Large intestine (tissue), 3 donors: Measurements from ENCODE around the gene WDR18. TPM values are rescaled to one million over a fixed set of nuclear protein-coding genes. Genes with fewer than 3 reads are reported as not detected.
"Not testable (repeated sequence)": the region's sequence is repeated elsewhere in the genome, so short reads cannot be mapped to it uniquely, and the experiment has no call there.

Experiments used
- DNase-seq, 2 donors: peaks; one replicate each; pipeline versions ENCODE4 v3.0.0 to v3.0.0-alpha.2; 2013
- H3K27ac ChIP-seq: one replicate; pipeline ENCODE4 v1.5.1; 2013; ENCODE audit warnings: low read length
- H3K27me3 ChIP-seq: 2 replicates; pipeline ENCODE4 v1.6.1; 2013; ENCODE audit warnings: low read length; ENCODE audit not compliant: control insufficient read depth, insufficient read depth
- H3K36me3 ChIP-seq: 2 replicates; pipeline ENCODE4 v1.6.1; 2013; ENCODE audit warnings: low read length; ENCODE audit not compliant: control insufficient read depth, insufficient read depth
- H3K4me1 ChIP-seq: one replicate; pipeline ENCODE4 v1.6.1; 2013; ENCODE audit warnings: low read length; ENCODE audit not compliant: control insufficient read depth, insufficient read depth
- H3K4me3 ChIP-seq: one replicate; pipeline ENCODE4 v1.5.1; 2013; ENCODE audit warnings: low read length
- H3K9me3 ChIP-seq: one replicate; pipeline ENCODE4 v1.6.1; 2013; ENCODE audit warnings: mild to moderate bottlenecking, low read depth, low read length, moderate library complexity; ENCODE audit not compliant: control insufficient read depth
- WGBS: methylation state at CpG from one replicate; pipeline ENCODE4 v1.1.5; 2013; ENCODE audit warnings: low lambda C conversion rate; ENCODE audit not compliant: insufficient coverage; 5-methylcytosine and 5-hydroxymethylcytosine counted together
- polyA plus RNA-seq: library from polyadenylated mRNA; unstranded; fragments of 120-200 nt; gene quantifications from one replicate; pipeline ENCODE4 v1.2.1, GENCODE V29; 2013

WDR18 gene
- polyA plus RNA-seq, 1 donor = 33.7 TPM

- no peaks in the 10 kb centered on the region for H3K9me3 ChIP-seq
- H3K27ac ChIP-seq = peak within 1 kb of the TSS; percentile 68
- WGBS = no CpG with 5 or more reads among the region's 68 CpGs
- H3K4me3 ChIP-seq = peak within 1 kb of the TSS; percentile 99
- H3K4me1 ChIP-seq = peaks cover 36% of the 10 kb centered on the region
- no peaks in the 10 kb centered on the region for H3K36me3 ChIP-seq
- peak; percentile 98 for DNase-seq
- no peaks in the 10 kb centered on the region for H3K27me3 ChIP-seq
Observed at GRCh38 chr19:1020868-1021425, 36.8 kb downstream of the WDR18 start, which contains the start of gene TMEM259. Gene TMEM259 (minus strand): TSS chr19:1021123. CDS start chr19:1020996, 127 bp downstream.

- not testable (repeated sequence) for H3K36me3 ChIP-seq, H3K27ac ChIP-seq, H3K4me3 ChIP-seq, DNase-seq, H3K9me3 ChIP-seq
- WGBS = no CpG with 5 or more reads among the region's 5 CpGs
- Histone ChIP-seq H3K4me1 (peaks cover 30% of the 10 kb centered on the region), H3K27me3 (peaks cover 11% of the 10 kb centered on the region)
Observed at GRCh38 chr19:1023883-1024188, 39.7 kb downstream of the WDR18 start.

- Histone ChIP-seq H3K4me1 (peaks cover 28% of the 10 kb centered on the region), H3K27me3 (peaks cover 11% of the 10 kb centered on the region)
- not testable (repeated sequence) for H3K36me3 ChIP-seq, H3K27ac ChIP-seq, H3K9me3 ChIP-seq, DNase-seq, H3K4me3 ChIP-seq
- 83% methylated on average over 1 of the region's 6 CpGs for WGBS
Observed at GRCh38 chr19:1025080-1025479, 40.9 kb downstream of the WDR18 start.

GRCh38 chr19:1025960-1026782, 42.0 kb downstream of the WDR18 start, which contains the start of gene CNN2:
Gene CNN2 (plus strand): TSS chr19:1026608. CDS start chr19:1026662, 54 bp downstream.
- no CpG with 5 or more reads among the region's 63 CpGs for WGBS
- Histone ChIP-seq H3K9me3 (peaks cover 3% of the 10 kb centered on the region), H3K4me1 (peaks cover 35% of the 10 kb centered on the region), H3K36me3 (peaks cover 4% of the 10 kb centered on the region), H3K27me3 (peaks cover 11% of the 10 kb centered on the region), H3K27ac (peak within 1 kb of the TSS; percentile 83), H3K4me3 (peak within 1 kb of the TSS; percentile 85)
- DNase-seq = peak; percentile 59 to 80

GRCh38 chr19:1026783-1027649, 42.9 kb downstream of the WDR18 start:
- DNase-seq = peak in 1 of 2 donors; percentile 31
- H3K27me3 ChIP-seq = peaks cover 11% of the 10 kb centered on the region
- H3K27ac ChIP-seq = peak overlapping the region; percentile 83
- H3K4me3 ChIP-seq = peak overlapping the region; percentile 85
- peaks cover 3% of the 10 kb centered on the region for H3K9me3 ChIP-seq
- peaks cover 5% of the 10 kb centered on the region for H3K36me3 ChIP-seq
- WGBS = no CpG with 5 or more reads among the region's 36 CpGs
- H3K4me1 ChIP-seq = peaks cover 35% of the 10 kb centered on the region

- Histone ChIP-seq H3K4me3 (peak overlapping the region; percentile 85), H3K27me3 (peaks cover 11% of the 10 kb centered on the region), H3K4me1 (peaks cover 35% of the 10 kb centered on the region), H3K9me3 (peaks cover 3% of the 10 kb centered on the region), H3K27ac (peak overlapping the region; percentile 83), H3K36me3 (peaks cover 11% of the 10 kb centered on the region)
- no peak for DNase-seq
- no CpG with 5 or more reads among the region's 16 CpGs for WGBS
Observed at GRCh38 chr19:1027650-1028061, 43.5 kb downstream of the WDR18 start.

GRCh38 chr19:1028062-1028926, 44.1 kb downstream of the WDR18 start:
- peaks cover 11% of the 10 kb centered on the region for H3K27me3 ChIP-seq
- DNase-seq = peak; percentile 66 to 81
- H3K9me3 ChIP-seq = peaks cover 3% of the 10 kb centered on the region
- peak overlapping the region; percentile 65 for H3K27ac ChIP-seq
- H3K36me3 ChIP-seq = peaks cover 11% of the 10 kb centered on the region
- H3K4me1 ChIP-seq = peaks cover 35% of the 10 kb centered on the region
- WGBS = no CpG with 5 or more reads among the region's 58 CpGs
- H3K4me3 ChIP-seq = peak overlapping the region; percentile 85

- Histone ChIP-seq H3K36me3 (peaks cover 18% of the 10 kb centered on the region), H3K27ac (no peak overlapping the region), H3K27me3 (peaks cover 4% of the 10 kb centered on the region), H3K9me3 (no peaks in the 10 kb centered on the region), H3K4me3 (no peak overlapping the region), H3K4me1 (peaks cover 25% of the 10 kb centered on the region)
- WGBS = no CpG with 5 or more reads among the region's 20 CpGs
- DNase-seq = no peak
Observed at GRCh38 chr19:1032264-1032867, 48.2 kb downstream of the WDR18 start.

GRCh38 chr19:1035998-1036621, 52.0 kb downstream of the WDR18 start:
- WGBS = no CpG with 5 or more reads among the region's 29 CpGs
- H3K36me3 ChIP-seq = peaks cover 16% of the 10 kb centered on the region
- peaks cover 17% of the 10 kb centered on the region for H3K4me1 ChIP-seq
- no peak overlapping the region for H3K4me3 ChIP-seq
- H3K27ac ChIP-seq = no peak overlapping the region
- no peak for DNase-seq
- no peaks in the 10 kb centered on the region for H3K9me3 ChIP-seq
- H3K27me3 ChIP-seq = peaks cover under 1% of the 10 kb centered on the region
